K562 (cell line): ENCODE measurements around the gene GULP1. TPM values are rescaled to one million over a fixed set of nuclear protein-coding genes. Genes with fewer than 3 reads are reported as not detected.

Source experiments
- ATAC-seq: fragments of 200-7000 bp; cut with Tn5 transposase; 3 replicates; pipeline ENCODE4 v1.9.1; 2020; ENCODE audit warnings: moderate library complexity
- BruUV-seq: library from RNA; stranded (reverse); fragments of 400-500 nt; replicated peaks from 2 replicates; lab custom pipeline; 2021; lab: Mats Ljungman, UMichigan
- CTCF ChIA-PET: fragments of 300-600 bp; formaldehyde crosslinking; extraction: SDS; loops from one replicate; lab custom pipeline; 2021; ENCODE audit warnings: low intra/inter-chr PET ratio; lab: Yijun Ruan, JAX
- POLR2A ChIA-PET: fragments of 300-600, 350-650 bp; sonication (Branson Sonifier 250); formaldehyde crosslinking; extraction: SDS; loops from one replicate; lab custom pipeline; 2021; ENCODE audit warnings: antibody characterized with exemption, inconsistent platforms; lab: Yijun Ruan, JAX
- DNase-seq, 4 experiments: peaks; one replicate each; pipeline versions ENCODE4 v3.0.0 to v3.0.0-alpha.2; 2011 to 2018; ENCODE audit warnings: low spot score in 3 of 4, mixed read lengths in 3 of 4; ENCODE audit errors: extremely low read depth in 1 of 4
- FAIRE-seq: peaks from 2 replicates; lab custom pipeline; 2011; peaks lifted over from hg19 to GRCh38; lab: Jason Lieb, UNC
- H2AFZ ChIP-seq: 2 replicates; pipeline ENCODE4 v1.6.0; 2011; ENCODE audit warnings: low read depth, low read length, control low read depth, inconsistent platforms
- H3K27ac ChIP-seq: fragments of 200-600 bp; 3 replicates; pipeline ENCODE4 v1.8.0; 2011; ENCODE audit warnings: low read depth, mild to moderate bottlenecking, control low read depth, inconsistent platforms, low read length, moderate library complexity, mixed read lengths; ENCODE audit errors: extremely low read depth
- H3K27me3 ChIP-seq, 2 experiments: fragments of 300-600 bp in 1 of 2; 2 replicates in 1 of 2; 3 replicates in 1 of 2; pipeline versions ENCODE4 v1.6.0 to v1.8.0; 2011; ENCODE audit warnings: inconsistent platforms in 2 of 2, low read length in 2 of 2, mild to moderate bottlenecking in 1 of 2, mixed read lengths in 1 of 2, moderate library complexity in 1 of 2; ENCODE audit not compliant: control insufficient read depth in 2 of 2, insufficient read depth in 2 of 2
- H3K36me3 ChIP-seq: fragments of 300-600 bp; 3 replicates; pipeline ENCODE4 v1.8.0; 2011; ENCODE audit warnings: mild to moderate bottlenecking, low read length, inconsistent platforms; ENCODE audit not compliant: control insufficient read depth, insufficient read depth
- H3K4me1 ChIP-seq, 2 experiments: fragments of 200-600 bp in 1 of 2; replicated peaks in 1 of 2; 2 replicates in 1 of 2; 3 replicates in 1 of 2; pipeline versions ENCODE4 v1.5.1 to v1.8.0; 2011; ENCODE audit warnings: inconsistent platforms in 2 of 2, low read length in 2 of 2, mild to moderate bottlenecking in 1 of 2, mixed read lengths in 1 of 2, moderate library complexity in 1 of 2; ENCODE audit not compliant: control insufficient read depth in 2 of 2, insufficient read depth in 2 of 2
- H3K4me2 ChIP-seq: 2 replicates; pipeline ENCODE4 v1.6.1; 2011; ENCODE audit warnings: low read length, control low read depth, inconsistent platforms, mixed read lengths; ENCODE audit not compliant: insufficient read depth
- H3K4me3 ChIP-seq: fragments of 200-600 bp; sonication (generic), shearing (Covaris generic); 2 replicates; pipeline ENCODE4 v1.5.1; 2016; ENCODE audit warnings: control low read depth, inconsistent platforms
- H3K79me2 ChIP-seq: fragments of 200-600 bp; 3 replicates; pipeline ENCODE4 v1.8.0; 2011; ENCODE audit warnings: low read length, inconsistent platforms; ENCODE audit not compliant: control insufficient read depth, insufficient read depth
- H3K9ac ChIP-seq, 2 experiments: 2 replicates each; pipeline versions ENCODE4 v1.6.0 to v1.6.1; 2011; ENCODE audit warnings: low read depth in 2 of 2, low read length in 2 of 2, control low read depth in 1 of 2, inconsistent platforms in 1 of 2, mild to moderate bottlenecking in 1 of 2, mixed read lengths in 1 of 2; ENCODE audit not compliant: insufficient read depth in 1 of 2
- H3K9me1 ChIP-seq: one replicate; pipeline ENCODE4 v1.6.0; 2011; ENCODE audit warnings: inconsistent platforms, mild to moderate bottlenecking, low read length, moderate library complexity; ENCODE audit not compliant: control insufficient read depth, insufficient read depth
- H3K9me3 ChIP-seq: replicated peaks from 2 replicates; pipeline ENCODE4 v1.5.1; 2011; ENCODE audit warnings: low read depth, low read length, inconsistent platforms; ENCODE audit not compliant: control insufficient read depth, insufficient read depth
- H4K20me1 ChIP-seq: replicated peaks from 2 replicates; pipeline ENCODE4 v1.6.1; 2011; ENCODE audit warnings: low read length, inconsistent platforms, mixed read lengths; ENCODE audit not compliant: control insufficient read depth, insufficient read depth
- ARID1B ChIP-seq: fragments of 450-650 bp; IDR thresholded peaks from 2 replicates; pipeline ENCODE4 v1.6.1; 2016; ENCODE audit warnings: antibody characterized with exemption, mild to moderate bottlenecking, inconsistent platforms
- CBFA2T3 ChIP-seq: fragments of 450-650 bp; IDR thresholded peaks from 2 replicates; pipeline ENCODE4 v1.6.1; 2017
- DACH1 ChIP-seq: fragments of 450-650 bp; IDR thresholded peaks from 2 replicates; pipeline ENCODE4 v1.6.1; 2018; ENCODE audit not compliant: partially characterized antibody
- PTRF ChIP-seq: fragments of 450-650 bp; IDR thresholded peaks from 2 replicates; pipeline ENCODE4 v1.6.1; 2016; ENCODE audit warnings: mild to moderate bottlenecking, missing genetic modification characterization, missing compliant biosample characterization
- SOX6 ChIP-seq: fragments of 450-650 bp; IDR thresholded peaks from 2 replicates; pipeline ENCODE4 v1.6.1; 2014; ENCODE audit warnings: mild to moderate bottlenecking
- TCF3 ChIP-seq: sonication (generic); formaldehyde crosslinking; IDR thresholded peaks from 2 replicates; pipeline ENCODE4 v1.4.0; 2020; ENCODE audit warnings: mild to moderate bottlenecking, missing genetic modification reagents
- TEAD4 ChIP-seq, 2 experiments: sonication (generic) in 1 of 2; formaldehyde crosslinking in 1 of 2; IDR thresholded peaks; 2 replicates each; pipeline versions ENCODE4 v1.6.1 to v1.8.0; 2012 to 2022; ENCODE audit warnings: borderline replicate concordance in 1 of 2, inconsistent platforms in 1 of 2, low read length in 1 of 2, mild to moderate bottlenecking in 1 of 2, missing genetic modification reagents in 1 of 2
- WGBS: fragments of 100-300 bp; shearing (Covaris generic); methylation state at CpG from one replicate; pipeline ENCODE4 v1.1.6; 2016; ENCODE audit warnings: low coverage, mixed read lengths; ENCODE audit not compliant: insufficient coverage; ENCODE audit errors: missing lambda C conversion rate; 5-methylcytosine and 5-hydroxymethylcytosine counted together
- in situ Hi-C: fragments of 300-500 bp; cut with MboI; formaldehyde crosslinking; loops from 4 replicates; pipeline ENCODE4 v1.15.0; 2018; ENCODE audit warnings: inconsistent platforms, mixed read lengths
- intact Hi-C: fragments of 100-400 bp; cut with micrococcal nuclease; formaldehyde crosslinking; loops from 2 replicates; pipeline ENCODE4 v1.14.2; 2022
- polyA plus RNA-seq, 8 experiments: library from polyadenylated mRNA; depleted of rRNA in 4 of 8; stranded (reverse) in 5 of 8; unstranded in 3 of 8; fragments of >200 nt; fragmentation: Nextera tagmentation in 2 of 8; fragmentation: Illumina TruSeq in 1 of 8; extraction: Ambion mirVana in 2 of 8; extraction: Trizol in 1 of 8; gene quantifications; 2 replicates each; pipeline versions ENCODE4 v1.2.1 to v1.2.3, GENCODE V29; 2011 to 2014; ENCODE audit warnings: inconsistent platforms in 1 of 8, missing spikeins in 1 of 8
- total RNA-seq, 7 experiments: library from RNA; depleted of rRNA in 6 of 7; stranded (reverse); fragments of >200 nt in 6 of 7; fragmentation: Illumina TruSeq in 2 of 7; extraction: Trizol in 2 of 7; gene quantifications; 2 replicates each; pipeline versions ENCODE4 v1.2.1 to v1.2.3, GENCODE V29; 2011 to 2021; ENCODE audit warnings: low replicate concordance in 1 of 7
- TF ChIP-seq, protein P1 (sequence below): sonication (generic); IDR thresholded peaks from 2 replicates; pipeline ENCODE4 v1.6.1; 2016
- TF ChIP-seq, protein P2 (sequence below): sonication (generic); formaldehyde crosslinking; IDR thresholded peaks from 2 replicates; pipeline ENCODE4 v1.5.0; 2020; ENCODE audit warnings: missing genetic modification reagents

Gene GULP1
- total and polyA plus RNA-seq, 9 of the 15 experiments (the other 6 are each of a cell fraction or from before 2014, with no cell fraction given): 8.5 to 25.3 (median 19.5) TPM

- H3K79me2 ChIP-seq: no peaks in the 10 kb centered on the region
- no peaks in the 10 kb centered on the region for H3K27me3 ChIP-seq
- DNase-seq (no peak), ATAC-seq (no peak), FAIRE-seq (no peak)
- H3K27ac ChIP-seq: no peak overlapping the region
- no peak overlapping the region for H2AFZ ChIP-seq
- H3K9me3 ChIP-seq: no peaks in the 10 kb centered on the region
- peak; percentile 58 for TF ChIP-seq DACH1
- TF ChIP-seq PTRF (tag): no peak
- BruUV-seq: no TSS peak
- no peak overlapping the region for H3K4me2 ChIP-seq
- WGBS: 85% methylated on average over 2 of the region's 2 CpGs
- in situ Hi-C loops (no loop called here), intact Hi-C loops (no loop called here)
- no peak overlapping the region for H3K9ac ChIP-seq
- H3K4me3 ChIP-seq: no peak overlapping the region
- no peaks in the 10 kb centered on the region for H3K36me3 ChIP-seq
- H4K20me1 ChIP-seq: no peaks in the 10 kb centered on the region
- H3K4me1 ChIP-seq: no peaks in the 10 kb centered on the region
- no peaks in the 10 kb centered on the region for H3K9me1 ChIP-seq
- ChIA-PET CTCF (no interaction called here), POLR2A (no interaction called here)
These were observed 243.2 kb downstream of the GULP1 start for GRCh38 chr2:188534875-188535274.

GRCh38 chr2:188551671-188552070, 260.0 kb downstream of the GULP1 start:
- H3K4me3 ChIP-seq: no peak overlapping the region
- H3K9me3 ChIP-seq: no peaks in the 10 kb centered on the region
- H3K79me2 ChIP-seq: no peaks in the 10 kb centered on the region
- no peaks in the 10 kb centered on the region for H3K4me1 ChIP-seq
- no peak overlapping the region for H3K4me2 ChIP-seq
- H3K9ac ChIP-seq: no peak overlapping the region
- WGBS: 18% methylated on average over 3 of the region's 3 CpGs
- TF ChIP-seq TCF3 (CRISPR knock-in tag) (peak; percentile 44; the same call in 1 of the 2 replicates), CBFA2T3 (peak; percentile 31; the same call in 1 of the 2 replicates), SOX6 (peak; percentile 88), ARID1B (peak; percentile 43; the same call in 1 of the 2 replicates), TEAD4 (IDR thresholded peaks at IDR 0.05; ENCODE audit: low read length) (0 out of 2 replicates have a peak, but pooled peaks have one; percentile 19), TEAD4 (CRISPR knock-in tag; IDR thresholded peaks at IDR 0.05; ENCODE audit: borderline replicate concordance) (no peak)
- TF ChIP-seq, protein P1, sequence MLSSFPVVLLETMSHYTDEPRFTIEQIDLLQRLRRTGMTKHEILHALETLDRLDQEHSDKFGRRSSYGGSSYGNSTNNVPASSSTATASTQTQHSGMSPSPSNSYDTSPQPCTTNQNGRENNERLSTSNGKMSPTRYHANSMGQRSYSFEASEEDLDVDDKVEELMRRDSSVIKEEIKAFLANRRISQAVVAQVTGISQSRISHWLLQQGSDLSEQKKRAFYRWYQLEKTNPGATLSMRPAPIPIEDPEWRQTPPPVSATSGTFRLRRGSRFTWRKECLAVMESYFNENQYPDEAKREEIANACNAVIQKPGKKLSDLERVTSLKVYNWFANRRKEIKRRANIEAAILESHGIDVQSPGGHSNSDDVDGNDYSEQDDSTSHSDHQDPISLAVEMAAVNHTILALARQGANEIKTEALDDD: no peak
- TF ChIP-seq, protein P2, sequence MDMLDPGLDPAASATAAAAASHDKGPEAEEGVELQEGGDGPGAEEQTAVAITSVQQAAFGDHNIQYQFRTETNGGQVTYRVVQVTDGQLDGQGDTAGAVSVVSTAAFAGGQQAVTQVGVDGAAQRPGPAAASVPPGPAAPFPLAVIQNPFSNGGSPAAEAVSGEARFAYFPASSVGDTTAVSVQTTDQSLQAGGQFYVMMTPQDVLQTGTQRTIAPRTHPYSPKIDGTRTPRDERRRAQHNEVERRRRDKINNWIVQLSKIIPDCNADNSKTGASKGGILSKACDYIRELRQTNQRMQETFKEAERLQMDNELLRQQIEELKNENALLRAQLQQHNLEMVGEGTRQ: no peak
- BruUV-seq: no TSS peak
- in situ Hi-C loops: no loop called here
- intact Hi-C loops: no loop called here
- H4K20me1 ChIP-seq: no peaks in the 10 kb centered on the region
- ATAC-seq: no peak
- no peaks in the 10 kb centered on the region for H3K36me3 ChIP-seq
- DNase-seq: peak in 1 of 4 experiments; percentile 5
- H2AFZ ChIP-seq: no peak overlapping the region
- H3K9me1 ChIP-seq: no peaks in the 10 kb centered on the region
- H3K27ac ChIP-seq: no peak overlapping the region
- ChIA-PET CTCF (no interaction called here), POLR2A (no interaction called here)
- no peaks in the 10 kb centered on the region for H3K27me3 ChIP-seq
- no peak for FAIRE-seq
